GM21619 (cell line): ENCODE measurements around the gene G3BP2.
"Not testable (repeated sequence)": the region's sequence is repeated elsewhere in the genome, so short reads cannot be mapped to it uniquely, and the experiment has no call there.

Experiments used
- ATAC-seq: cut with Tn5 transposase; IDR thresholded peaks from one replicate; pipeline ENCODE4 v1.9.1; 2021; ENCODE audit not compliant: unreplicated experiment

G3BP2 gene

DNA sequence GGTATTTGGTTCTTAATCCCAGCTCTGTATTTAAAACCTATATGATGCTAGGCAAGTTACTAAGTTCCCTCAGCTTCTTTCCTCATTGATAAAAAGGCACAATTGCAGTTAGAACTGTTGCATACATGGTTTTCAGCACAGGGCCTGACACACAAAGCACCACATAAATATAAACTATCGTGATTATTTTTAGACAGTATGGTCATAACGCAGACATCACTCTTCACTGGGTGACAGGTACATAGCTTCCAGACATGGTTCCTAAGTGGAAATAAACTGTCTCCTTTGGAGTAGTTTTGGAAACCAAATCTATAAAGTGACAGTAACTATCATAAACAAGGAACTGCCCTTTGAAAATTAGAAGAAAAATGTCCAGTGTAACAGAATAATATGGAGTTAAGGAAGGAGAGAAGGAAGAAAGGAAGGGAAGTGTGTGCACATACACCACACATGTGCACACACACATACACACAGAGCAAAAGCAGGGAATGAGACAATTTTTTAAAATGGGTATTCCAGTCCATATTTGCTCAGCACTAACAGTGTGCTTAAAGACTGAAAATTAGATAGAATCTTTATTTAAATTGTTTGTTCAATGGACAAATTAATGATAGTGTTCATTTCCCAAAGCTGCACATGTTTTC lies 12.5 kb upstream of the G3BP2 start:
- no peak for ATAC-seq

DNA sequence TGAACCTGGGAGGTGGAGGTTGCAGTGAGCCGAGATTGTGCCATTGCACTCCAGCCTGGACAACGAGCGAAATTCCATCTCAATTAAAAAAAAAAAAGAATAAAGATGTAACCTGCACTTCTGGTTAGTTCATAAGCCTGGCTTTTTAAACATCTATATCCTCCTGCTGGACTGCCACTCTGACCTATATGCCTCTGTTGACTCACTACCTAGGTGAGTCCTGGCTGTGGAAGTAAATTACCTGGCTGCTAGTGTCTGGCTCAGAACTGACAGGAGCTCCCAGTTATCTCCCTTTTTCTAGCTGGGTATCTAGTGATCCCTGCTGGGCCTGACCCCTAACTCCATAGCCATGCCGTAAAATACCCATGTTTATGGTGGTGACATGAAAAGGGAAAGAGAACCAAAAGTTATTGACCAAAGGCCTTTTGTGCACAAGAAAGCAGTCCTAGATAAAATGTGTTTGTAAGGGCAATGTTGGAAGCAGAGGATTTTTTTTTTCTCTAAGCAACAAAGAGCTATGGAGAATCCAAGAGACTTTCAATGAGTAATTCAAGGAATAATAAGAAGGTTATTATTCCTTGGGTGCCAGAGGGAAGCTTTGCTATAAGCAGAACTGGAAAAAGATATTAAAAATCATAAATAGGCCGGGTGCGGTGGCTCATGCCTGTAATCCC lies 10.4 kb upstream of the G3BP2 start:
- ATAC-seq, result no peak

DNA sequence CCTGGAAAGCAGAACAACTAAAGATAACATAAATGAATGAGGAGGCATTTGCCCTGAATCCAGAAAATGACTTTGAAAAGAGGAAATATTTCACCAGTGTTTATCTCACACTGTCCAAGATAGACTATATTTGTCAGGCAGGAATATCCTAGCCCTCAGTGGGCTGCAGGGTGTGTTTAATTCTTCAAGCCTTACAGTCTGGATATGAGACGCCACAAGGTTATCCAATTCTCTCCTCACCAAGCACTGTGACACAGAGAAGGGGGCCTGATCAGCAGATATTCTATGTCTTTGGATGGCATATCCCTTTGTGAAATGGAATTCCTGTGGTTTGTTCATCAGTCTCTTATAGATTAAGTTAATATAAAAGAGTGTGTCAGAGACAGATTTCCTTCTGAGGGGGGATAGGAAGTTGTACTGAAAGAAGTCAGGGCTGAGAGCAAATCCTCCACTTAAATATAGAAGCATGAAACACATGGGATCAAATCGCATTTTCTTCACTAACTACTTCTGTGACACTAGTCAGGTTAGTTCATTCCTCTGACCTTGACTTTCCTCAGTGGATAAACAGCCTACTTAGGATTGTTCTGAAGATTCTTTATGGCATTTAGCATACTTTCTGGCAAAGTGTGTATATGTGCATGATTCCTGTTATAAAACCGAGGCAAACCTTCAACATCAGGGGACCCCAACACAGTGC lies 6.8 kb upstream of the G3BP2 start:
- no peak for ATAC-seq

DNA sequence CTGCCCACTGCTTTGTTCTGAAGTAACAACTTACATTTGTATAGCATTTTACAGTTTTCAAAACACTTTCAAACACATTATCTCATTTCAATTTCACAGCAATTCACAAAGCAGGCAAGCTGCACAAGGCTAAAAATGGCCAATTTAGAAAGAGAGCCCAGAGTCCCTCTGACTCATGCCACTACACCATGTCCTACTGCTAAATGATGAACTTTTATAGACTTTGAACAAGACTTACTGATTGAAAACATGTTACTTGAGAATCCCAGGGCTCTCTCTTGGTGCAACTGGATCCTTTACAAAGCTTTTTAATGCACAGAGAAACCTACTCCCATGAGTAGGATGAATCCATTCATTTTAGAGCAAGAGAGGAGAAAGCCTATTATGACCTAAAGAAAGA lies 5.8 kb upstream of the G3BP2 start:
- no peak for ATAC-seq

DNA sequence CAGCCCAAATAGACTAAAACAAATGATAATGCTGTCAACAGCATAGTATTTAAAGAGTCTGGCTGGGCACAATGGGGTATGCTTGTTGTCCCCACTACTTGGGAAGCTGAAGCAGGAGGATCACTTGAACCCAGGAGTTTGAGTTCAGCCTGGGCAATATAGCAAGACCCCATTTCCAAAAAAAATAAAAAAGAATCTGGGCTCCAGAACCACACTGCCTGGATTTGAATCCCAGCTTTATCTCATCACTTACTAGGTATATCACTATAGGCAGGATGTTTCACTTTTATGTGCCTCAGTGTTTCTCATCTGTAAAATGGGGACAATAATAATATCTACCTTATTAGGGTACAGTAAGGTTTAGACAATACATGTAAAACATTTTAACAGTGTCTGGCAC lies 5.3 kb upstream of the G3BP2 start:
- no peak for ATAC-seq

DNA sequence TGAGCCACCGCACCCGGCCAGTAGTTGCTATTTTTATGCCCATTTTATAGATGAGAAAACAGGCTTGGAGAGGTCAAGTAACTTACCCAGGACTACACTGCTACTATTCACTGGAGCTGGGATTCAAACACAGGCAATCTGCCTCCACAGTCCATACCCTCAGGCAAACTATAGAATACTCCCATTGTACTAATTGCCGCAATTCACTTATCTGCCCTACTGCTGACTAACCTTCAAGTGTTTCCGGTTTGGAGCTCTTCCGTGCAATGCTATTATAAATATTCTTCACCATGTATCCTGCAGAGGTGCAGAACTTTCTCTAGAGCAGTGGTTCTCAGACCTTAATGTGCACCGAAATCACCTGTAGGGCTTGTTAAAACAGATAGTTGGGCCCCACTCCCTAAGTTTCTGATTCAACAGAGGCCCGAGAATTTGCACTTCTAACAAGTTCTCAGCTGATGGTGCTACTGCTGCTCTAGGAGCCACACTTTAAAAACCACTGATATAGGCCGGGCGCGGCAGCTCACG lies 1.9 kb upstream of the G3BP2 start:
- ATAC-seq, result no peak

DNA sequence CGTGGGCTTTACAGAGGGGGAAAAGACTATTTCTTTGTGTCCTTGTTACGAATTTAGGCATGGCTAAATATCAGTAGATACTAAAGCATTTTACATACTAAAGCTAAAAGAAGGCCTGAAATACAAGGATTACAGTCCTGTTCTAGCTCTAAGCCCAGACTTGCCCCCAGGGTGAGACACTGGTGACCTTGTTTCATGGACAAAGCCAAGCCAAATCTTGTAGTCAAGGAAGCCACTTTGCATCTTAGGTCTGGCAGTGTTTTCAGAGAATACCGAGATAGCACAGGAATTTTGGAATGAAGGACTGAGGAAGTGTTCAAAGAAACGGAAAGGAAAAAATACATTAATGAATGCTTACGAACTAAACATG lies 733 bp upstream of the G3BP2 start:
- no peak for ATAC-seq

DNA sequence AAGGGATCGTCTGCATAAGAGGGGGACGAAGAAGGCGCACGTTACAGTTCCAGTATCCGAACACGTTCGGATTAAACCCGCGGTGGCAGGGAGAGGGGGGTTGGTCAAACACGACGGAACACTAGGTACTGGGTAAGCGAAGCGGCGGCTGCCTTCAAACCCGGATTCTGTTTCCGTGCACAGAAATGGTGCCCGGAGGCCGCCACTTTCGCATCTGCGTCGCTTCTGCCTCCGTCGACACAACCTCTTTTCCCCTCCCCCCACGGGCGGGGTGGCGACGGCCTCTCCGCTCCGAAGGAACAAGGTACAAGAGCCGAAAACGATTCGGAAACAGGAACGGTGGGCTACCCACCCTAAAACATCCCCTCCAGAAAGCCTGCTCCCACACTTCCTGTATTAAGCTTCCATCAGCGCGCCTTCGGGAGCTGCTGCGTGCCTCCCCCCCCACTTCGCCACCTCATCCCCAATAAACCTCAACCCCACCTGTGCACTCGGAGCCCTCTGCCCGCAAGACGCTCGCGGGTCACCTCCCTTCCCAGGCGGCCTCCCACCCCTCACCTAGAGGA lies 667 bp downstream of the G3BP2 start:
- peak; percentile 23 for ATAC-seq

DNA sequence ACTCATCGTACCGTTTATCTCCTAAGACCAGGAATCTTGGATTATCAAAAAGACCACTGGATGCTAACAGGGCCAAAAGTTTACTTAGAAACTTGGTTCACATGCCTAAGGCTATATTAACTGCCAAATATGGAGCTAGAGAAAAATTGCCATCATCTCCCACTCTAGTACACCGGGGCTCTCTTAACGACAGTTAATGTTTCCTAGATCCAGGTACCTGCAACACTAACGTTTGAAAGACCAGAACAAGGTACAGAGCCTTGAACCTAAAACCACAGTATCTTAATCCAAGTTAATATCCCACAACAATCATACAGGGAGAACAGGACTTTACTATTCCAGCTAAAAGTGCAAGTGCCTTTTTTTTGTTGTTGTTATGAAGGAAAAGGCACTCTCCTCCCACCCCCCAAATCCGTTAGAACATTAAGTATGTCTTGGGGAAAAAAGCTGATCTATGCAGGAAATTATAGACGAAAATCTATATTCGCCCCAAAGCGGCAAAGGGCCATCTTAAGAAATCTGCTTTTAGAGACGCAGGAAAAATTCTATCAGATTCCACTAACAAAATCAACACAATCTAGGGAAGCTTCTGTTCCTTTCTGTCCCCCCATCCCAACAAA lies 1.3 kb downstream of the G3BP2 start:
- ATAC-seq, result no peak

DNA sequence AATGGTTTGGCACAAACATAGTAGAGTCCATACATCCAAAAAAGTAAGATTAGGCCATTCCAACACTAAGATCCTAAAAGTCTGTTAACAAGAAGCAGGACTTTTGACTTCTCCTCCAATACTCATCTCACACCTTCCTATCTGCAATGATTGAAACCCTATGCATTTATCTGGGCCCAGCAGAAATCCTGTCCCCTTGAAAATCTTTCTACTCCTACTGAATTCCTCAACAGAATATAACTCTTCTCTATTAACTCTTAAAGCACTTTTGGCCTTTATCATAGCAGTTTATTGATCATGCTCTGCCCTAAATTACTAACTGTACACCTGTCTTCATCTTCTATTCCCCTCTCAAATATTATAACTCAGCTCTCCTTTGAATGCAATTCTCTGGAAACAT lies 4.6 kb downstream of the G3BP2 start:
- no peak for ATAC-seq

DNA sequence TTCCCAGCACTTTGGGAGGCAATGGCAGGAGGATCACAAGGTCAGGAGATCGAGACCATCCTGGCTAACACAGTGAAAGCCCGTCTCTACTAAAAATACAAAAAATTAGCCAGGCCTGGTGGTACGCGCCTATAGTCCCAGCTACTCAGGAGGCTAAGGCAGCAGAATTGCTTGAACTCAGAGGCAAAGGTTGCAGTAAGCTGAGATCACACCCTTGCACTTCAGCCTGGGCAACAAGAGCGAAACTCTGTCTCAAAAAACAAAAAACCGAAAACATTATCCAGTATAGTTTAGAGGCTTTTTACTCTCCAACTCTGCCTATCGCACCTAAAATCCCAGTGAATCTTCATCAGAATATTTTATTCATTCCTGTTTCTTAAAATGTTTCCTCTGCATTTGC lies 5.6 kb downstream of the G3BP2 start:
- not testable (repeated sequence) for ATAC-seq

DNA sequence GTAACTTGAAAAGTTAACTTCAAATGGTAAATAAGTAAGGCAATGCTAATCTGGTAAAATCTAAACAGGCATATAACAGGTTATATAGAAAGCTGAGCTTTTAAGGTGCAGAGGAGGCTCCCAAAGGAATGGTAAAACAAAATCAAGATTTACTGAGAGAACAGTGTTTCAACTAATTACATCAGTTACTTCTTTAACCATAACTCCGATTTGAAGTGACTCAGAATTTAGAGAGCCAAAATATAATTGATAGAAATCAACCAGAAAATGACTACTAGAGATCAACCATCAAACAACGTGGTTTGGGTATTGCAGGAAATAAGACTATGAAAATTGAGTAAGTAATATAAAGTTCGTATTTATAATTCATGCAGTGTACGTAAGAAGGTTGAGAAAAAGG lies 6.9 kb downstream of the G3BP2 start:
- ATAC-seq, result no peak

DNA sequence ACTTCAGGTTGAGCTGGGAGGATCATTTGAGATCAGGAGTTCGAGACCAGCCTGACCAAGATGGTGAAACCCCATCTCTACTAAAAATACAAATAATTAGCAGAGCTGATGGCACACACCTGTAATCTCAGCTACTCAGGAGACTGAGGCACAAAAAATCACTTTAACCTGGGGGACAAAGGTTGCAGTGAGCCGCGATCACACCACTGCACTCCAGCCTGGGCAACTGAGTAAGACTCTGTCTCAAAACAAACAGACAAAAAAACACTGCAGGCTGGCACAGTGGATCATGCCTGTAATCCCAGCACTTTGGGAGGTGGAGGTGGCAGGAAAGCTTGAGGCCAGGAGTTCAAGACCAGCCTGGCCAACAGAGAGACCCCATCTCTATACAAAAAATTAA lies 8.6 kb downstream of the G3BP2 start:
- not testable (repeated sequence) for ATAC-seq

DNA sequence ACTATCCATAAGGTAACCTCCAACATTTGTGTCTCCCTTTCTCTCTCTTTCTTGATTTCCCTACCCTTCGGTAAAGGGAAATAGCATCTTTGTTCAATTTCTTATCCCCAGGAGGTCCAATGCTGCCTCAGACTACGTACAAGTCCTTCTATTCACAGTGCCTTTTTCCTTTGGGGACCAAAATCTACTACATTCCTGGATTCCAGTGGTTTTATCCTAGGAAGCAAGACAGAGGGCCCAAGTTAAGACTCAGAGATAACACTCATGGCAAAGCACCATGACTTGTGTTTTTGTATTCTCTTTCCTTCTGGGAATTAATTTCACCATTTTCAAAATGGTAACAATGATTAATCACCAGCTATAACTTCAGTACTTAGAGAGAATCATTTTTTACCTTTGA lies 10.6 kb downstream of the G3BP2 start:
- ATAC-seq, result no peak

DNA sequence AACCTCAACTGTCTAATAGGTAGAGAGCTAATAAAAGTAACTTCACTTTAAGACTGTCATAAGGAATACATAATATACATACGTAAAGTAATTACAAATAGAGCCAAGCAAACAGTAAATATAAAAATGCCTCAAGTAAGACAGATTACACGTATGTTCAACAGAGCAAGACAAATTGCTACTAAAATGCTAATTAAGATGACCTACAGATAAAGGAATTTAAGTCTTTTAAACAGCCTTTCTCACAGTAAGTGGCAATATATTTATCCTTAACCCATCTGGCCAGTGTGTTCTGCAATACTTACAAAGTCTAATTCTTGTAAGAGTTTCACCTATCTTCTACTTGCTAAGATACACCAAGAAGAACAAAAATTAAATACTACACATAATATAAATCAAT lies 12.7 kb downstream of the G3BP2 start:
- ATAC-seq, result no peak

DNA sequence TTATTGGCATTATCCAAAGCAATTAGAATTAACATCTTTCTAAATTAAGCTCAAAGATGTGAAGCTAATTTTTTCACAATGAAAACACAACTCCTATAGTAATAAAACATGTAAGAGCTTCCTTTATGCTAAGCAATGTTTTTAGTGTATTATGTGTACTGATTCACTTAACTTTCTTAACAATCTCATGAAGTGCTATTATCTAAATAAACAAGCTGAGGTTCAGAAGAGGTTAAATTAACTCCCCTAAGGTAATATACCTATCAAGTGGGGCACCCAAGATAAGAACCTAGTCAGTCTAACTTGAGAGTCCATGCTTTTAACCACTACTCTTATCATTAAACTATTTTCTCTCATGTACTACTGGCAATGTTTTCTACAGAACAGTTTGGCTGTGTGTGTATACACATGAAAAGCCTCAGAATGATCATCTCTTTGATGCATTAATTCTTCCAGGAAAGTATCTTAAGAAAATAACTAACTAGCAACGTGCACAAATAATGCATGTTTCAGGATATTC lies 13.6 kb downstream of the G3BP2 start:
- ATAC-seq, result no peak

DNA sequence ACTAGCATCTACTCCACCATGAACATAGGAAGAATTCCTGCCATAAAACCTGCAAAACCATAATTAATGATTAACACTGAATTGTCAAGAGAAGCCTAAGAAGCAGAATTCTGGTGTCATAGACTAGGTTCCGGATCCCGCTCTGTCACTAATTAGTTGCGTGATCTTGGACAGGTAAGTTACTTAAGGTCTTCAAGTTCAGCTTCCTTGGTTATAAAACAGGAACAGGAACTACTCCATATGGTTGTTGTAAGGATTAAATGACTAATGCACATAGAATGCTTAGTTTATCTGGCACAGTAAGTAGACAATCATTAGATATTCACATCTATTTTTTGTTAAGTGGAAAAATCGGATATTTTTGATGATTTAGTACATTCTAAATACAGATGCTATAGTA lies 14.3 kb downstream of the G3BP2 start:
- no peak for ATAC-seq

DNA sequence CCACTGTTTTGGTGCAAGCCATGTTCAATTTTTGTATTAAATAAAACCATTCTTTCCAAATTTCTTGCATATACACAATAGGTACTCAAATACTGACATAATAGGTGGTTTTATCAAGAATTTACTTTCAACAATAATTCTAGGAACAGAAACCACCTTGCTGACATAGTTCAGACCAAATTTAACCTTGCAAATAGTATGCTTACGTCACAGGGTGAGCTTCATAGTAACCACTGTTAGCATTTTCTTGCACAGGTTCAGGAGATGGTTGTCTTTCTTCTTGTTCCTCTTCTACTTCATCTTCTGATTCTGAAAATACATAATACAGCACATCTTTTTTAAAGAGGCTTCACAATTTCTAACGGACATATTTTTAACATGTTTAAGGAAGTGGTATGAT lies 17.6 kb downstream of the G3BP2 start:
- ATAC-seq, result no peak

DNA sequence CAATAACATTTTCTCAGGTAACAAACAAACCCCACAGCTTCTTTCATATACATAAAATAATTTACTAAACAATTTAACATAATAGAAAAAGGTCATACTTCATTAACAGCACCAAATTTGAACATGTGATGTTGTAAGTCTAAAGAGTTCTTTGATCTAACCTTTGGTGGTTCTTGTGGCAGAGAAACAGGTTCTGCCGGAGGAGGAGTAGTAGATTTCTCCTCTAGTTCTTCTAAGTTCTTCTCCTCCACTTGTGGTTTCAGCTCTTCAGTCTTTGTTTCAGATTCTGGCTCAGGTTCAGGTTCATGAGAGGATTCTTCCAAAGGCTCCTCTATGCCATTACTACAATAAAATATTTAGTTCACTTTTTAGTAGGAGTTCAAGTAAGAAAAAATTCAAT lies 18.3 kb downstream of the G3BP2 start:
- ATAC-seq, result no peak

DNA sequence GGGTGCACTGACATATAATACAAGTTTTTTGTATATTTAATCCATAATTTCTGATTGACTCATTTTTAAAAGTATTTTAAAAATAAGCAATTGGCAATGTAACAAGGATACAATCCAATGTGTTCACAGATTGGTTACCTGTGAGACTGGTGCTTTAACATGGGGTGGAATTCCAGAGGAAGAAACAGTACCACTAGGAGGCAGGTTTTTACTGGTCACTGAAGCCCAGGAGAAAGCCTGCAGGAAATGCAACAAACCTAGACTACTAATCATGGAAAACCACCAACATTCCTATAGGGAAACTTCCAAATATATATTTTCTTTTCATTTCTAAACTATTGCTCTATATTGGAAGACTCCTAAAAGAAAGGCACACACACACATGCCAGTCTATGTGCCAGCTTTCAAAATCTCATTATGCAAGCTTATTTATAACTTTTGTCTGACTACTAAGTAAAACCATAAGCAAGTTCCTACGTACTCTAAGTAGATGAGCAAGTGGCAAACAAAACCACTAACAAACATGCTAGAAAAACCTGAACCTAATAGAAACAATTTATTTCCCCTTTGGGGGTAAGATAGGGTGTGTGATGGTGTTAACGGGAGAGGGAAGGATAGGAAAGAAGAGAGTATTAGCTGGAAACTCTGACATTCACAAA lies 19.2 kb downstream of the G3BP2 start:
- ATAC-seq, result no peak

DNA sequence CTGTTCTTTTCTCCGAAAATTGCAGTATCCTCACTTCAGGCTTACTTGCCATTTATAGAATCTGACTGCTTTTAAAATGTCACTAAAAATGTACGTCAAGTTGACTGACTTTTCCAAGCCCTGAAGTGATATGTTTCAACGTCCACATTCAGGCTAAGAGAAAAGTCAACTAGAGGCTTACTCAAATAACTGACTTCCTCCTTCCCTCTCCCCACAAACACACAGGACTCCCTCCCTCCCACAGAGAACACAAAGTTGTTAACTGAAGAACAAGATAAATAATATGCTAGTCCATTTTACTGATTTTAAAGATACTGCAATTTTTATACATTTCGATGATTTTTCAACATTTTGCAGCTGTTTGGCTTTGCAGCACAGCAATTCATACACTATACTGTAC lies 29.1 kb downstream of the G3BP2 start:
- no peak for ATAC-seq
